Measurements from ENCODE around the gene EDC4.
A peak's percentile ranks its signal among the peaks of the same experiment; 100 is the strongest.
"Not testable (repeated sequence)": the region's sequence is repeated elsewhere in the genome, so short reads cannot be mapped to it uniquely, and the experiment has no call there.

Gene EDC4

DNA sequence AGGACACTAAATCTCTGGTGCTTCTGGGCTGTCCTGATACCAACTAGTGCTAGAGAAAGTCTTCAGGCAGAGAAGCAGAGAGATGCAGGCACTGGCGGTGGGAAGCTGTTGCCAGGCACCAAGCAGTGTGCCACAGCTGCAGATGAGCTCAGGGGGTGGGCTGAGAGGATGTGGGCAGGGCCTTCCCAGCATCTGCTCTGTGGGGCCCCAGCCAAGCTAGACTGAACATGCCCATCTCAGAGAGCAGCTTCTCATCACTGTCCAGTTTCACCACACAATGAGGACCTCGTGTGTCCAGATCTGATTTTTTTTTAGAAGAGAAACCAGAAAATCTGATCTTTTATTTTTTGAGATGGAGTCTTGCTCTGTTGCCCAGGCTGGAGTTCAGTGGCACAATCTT, 37.3 kb downstream of the EDC4 start:
- no peak overlapping the region for H3K23ac ChIP-seq (ENCODE audit: low read depth, low read length, poor library complexity)
- no peak overlapping the region for H2AK5ac ChIP-seq (ENCODE audit: low read depth, low read length)
- H3K9ac ChIP-seq (ENCODE audit: low read depth, low read length, poor library complexity): no peak overlapping the region
- no peak overlapping the region for H2AFZ ChIP-seq (ENCODE audit: low read length)
- peaks cover 0 to 7% of the 10 kb centered on the region in 2 donors for H3K4me1 ChIP-seq (ENCODE audit: control insufficient read depth in 2 of 2, insufficient read depth in 1 of 2, low read depth in 1 of 2, low read length in 2 of 2)
- H2BK5ac ChIP-seq (ENCODE audit: low read length): no peak overlapping the region
- H3K4me2 ChIP-seq (ENCODE audit: insufficient read depth, low read length, poor library complexity, severe bottlenecking): no peak overlapping the region
- peaks cover 15 to 43% of the 10 kb centered on the region in 2 donors for H3K36me3 ChIP-seq (replicated peaks in 1 of 2; ENCODE audit: control insufficient read depth in 2 of 2, insufficient read depth in 2 of 2, low read length in 2 of 2)
- no peak overlapping the region for H4K91ac ChIP-seq (ENCODE audit: low read depth, low read length, poor library complexity)
- no CpG with 5 or more reads among the region's 2 CpGs for WGBS, 2 donors (ENCODE audit: extremely low coverage in 2 of 2, insufficient read length in 2 of 2, insufficient replicate concordance in 1 of 2)
- H2BK120ac ChIP-seq (ENCODE audit: low read depth, low read length): no peak overlapping the region
- no peaks in the 10 kb centered on the region for H3K9me3 ChIP-seq (replicated peaks in 1 of 2; ENCODE audit: control insufficient read depth in 2 of 2, insufficient read depth in 1 of 2, low read depth in 1 of 2, low read length in 2 of 2)
- no peaks in the 10 kb centered on the region for H3K27me3 ChIP-seq (ENCODE audit: control insufficient read depth in 3 of 3, insufficient read depth in 3 of 3, low read depth in 1 of 3, low read length in 3 of 3)
- no peak overlapping the region for H4K8ac ChIP-seq (ENCODE audit: low read depth, low read length)
- no peak overlapping the region for H2BK15ac ChIP-seq (ENCODE audit: low read length)
- H3K4ac ChIP-seq (ENCODE audit: low read length): no peak overlapping the region
- H3K27ac ChIP-seq (replicated peaks; ENCODE audit: low read length): no peak overlapping the region
- H3K14ac ChIP-seq (ENCODE audit: low read length): no peak overlapping the region
- H3K79me1 ChIP-seq (ENCODE audit: low read depth, low read length): peaks cover 12% of the 10 kb centered on the region
- no peak overlapping the region for H2BK12ac ChIP-seq (ENCODE audit: low read length)
- no peak for DNase-seq (ENCODE audit: low spot score)
- H3K4me3 ChIP-seq (ENCODE audit: low read length in 2 of 2): no peak overlapping the region
- no peak overlapping the region for H3K18ac ChIP-seq (ENCODE audit: low read length)

DNA sequence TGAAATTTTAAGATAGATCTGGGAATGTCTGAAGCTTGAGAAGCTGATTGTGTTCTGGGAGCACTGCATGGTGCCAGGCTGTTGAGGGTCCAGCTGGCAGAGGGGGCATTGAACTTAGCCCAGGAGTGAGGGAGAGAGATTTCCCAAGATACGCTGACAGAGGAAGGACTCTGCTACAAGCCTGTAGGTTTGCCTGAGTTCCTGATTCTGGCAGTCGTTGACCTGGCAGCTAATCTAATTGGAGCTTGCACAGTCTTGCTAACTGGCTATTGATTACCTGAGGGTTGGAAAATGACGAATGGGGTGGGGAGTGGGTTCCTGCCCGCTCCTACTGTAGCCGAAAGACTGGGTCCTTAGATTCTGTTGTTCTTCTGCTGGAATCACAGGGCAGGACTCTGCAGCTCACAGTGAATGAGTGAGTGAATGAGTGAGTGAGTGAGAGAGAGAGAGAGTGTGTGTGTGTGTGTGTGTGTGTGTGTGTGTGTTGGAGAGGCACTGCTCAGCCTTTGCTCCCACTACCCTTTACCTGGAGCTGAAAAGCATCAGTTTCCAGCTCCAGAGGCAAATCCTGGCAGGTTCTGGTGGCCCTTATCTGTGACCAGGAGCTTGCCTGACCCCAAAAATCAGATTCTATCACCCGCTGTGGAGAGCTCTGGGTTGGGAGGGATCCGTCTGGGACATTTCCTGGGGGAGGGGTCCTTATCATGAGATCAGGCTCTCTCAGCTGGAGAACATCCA, 42.1 kb downstream of the EDC4 start:
- Histone ChIP-seq H3K4me2 (ENCODE audit: insufficient read depth, low read length, poor library complexity, severe bottlenecking) (no peak overlapping the region), H2BK5ac (ENCODE audit: low read length) (no peak overlapping the region), H2AK5ac (ENCODE audit: low read depth, low read length) (no peak overlapping the region), H3K18ac (ENCODE audit: low read length) (no peak overlapping the region), H2BK12ac (ENCODE audit: low read length) (peak overlapping the region; percentile 8), H3K79me1 (ENCODE audit: low read depth, low read length) (peaks cover 21% of the 10 kb centered on the region), H3K4ac (ENCODE audit: low read length) (no peak overlapping the region), H3K23ac (ENCODE audit: low read depth, low read length, poor library complexity) (no peak overlapping the region), H2BK15ac (ENCODE audit: low read length) (no peak overlapping the region), H3K14ac (ENCODE audit: low read length) (no peak overlapping the region), H4K91ac (ENCODE audit: low read depth, low read length, poor library complexity) (no peak overlapping the region), H3K9me3 (replicated peaks in 1 of 2; ENCODE audit: control insufficient read depth in 2 of 2, insufficient read depth in 1 of 2, low read depth in 1 of 2, low read length in 2 of 2) (no peaks in the 10 kb centered on the region), H4K8ac (ENCODE audit: low read depth, low read length) (no peak overlapping the region), H3K27me3 (ENCODE audit: control insufficient read depth in 3 of 3, insufficient read depth in 3 of 3, low read depth in 1 of 3, low read length in 3 of 3) (no peaks in the 10 kb centered on the region), H2AFZ (ENCODE audit: low read length) (no peak overlapping the region), H3K4me1 (ENCODE audit: control insufficient read depth in 2 of 2, insufficient read depth in 1 of 2, low read depth in 1 of 2, low read length in 2 of 2) (peaks cover 0 to 4% of the 10 kb centered on the region in 2 donors), H3K27ac (replicated peaks; ENCODE audit: low read length) (no peak overlapping the region), H2BK120ac (ENCODE audit: low read depth, low read length) (no peak overlapping the region), H3K9ac (ENCODE audit: low read depth, low read length, poor library complexity) (no peak overlapping the region), H3K36me3 (replicated peaks in 1 of 2; ENCODE audit: control insufficient read depth in 2 of 2, insufficient read depth in 2 of 2, low read length in 2 of 2) (peaks cover 15 to 57% of the 10 kb centered on the region in 2 donors), H3K4me3 (ENCODE audit: low read length in 2 of 2) (no peak overlapping the region)
- no peak for DNase-seq (ENCODE audit: low spot score)
- no CpG with 5 or more reads among the region's 7 CpGs for WGBS, 2 donors (ENCODE audit: extremely low coverage in 2 of 2, insufficient read length in 2 of 2, insufficient replicate concordance in 1 of 2)

DNA sequence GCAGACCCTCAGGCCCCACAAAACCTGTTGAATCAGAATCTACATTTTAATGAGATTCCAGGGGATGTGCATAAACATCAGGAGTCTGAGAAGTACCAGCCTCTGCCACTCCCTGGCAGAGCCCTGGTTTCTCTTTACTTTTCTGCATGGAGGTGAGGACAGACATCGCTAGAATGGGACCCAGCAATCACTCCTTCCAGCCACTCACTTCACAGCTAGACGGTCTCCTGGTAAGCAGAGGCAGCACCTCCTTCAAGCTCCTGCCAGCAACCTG, 42.6 kb downstream of the EDC4 start:
- not testable (repeated sequence) for H2BK15ac ChIP-seq (ENCODE audit: low read length); H2BK12ac ChIP-seq (ENCODE audit: low read length); H3K4ac ChIP-seq (ENCODE audit: low read length); H2AK5ac ChIP-seq (ENCODE audit: low read depth, low read length); H3K14ac ChIP-seq (ENCODE audit: low read length); H2BK5ac ChIP-seq (ENCODE audit: low read length); DNase-seq (ENCODE audit: low spot score); H4K8ac ChIP-seq (ENCODE audit: low read depth, low read length); H3K9ac ChIP-seq (ENCODE audit: low read depth, low read length, poor library complexity); H3K18ac ChIP-seq (ENCODE audit: low read length); H3K23ac ChIP-seq (ENCODE audit: low read depth, low read length, poor library complexity); H3K4me3 ChIP-seq (ENCODE audit: low read length in 2 of 2); H2AFZ ChIP-seq (ENCODE audit: low read length); H3K27me3 ChIP-seq (ENCODE audit: control insufficient read depth in 3 of 3, insufficient read depth in 3 of 3, low read depth in 1 of 3, low read length in 3 of 3); H4K91ac ChIP-seq (ENCODE audit: low read depth, low read length, poor library complexity); H3K4me2 ChIP-seq (ENCODE audit: insufficient read depth, low read length, poor library complexity, severe bottlenecking); H3K4me1 ChIP-seq (ENCODE audit: control insufficient read depth in 2 of 2, insufficient read depth in 1 of 2, low read depth in 1 of 2, low read length in 2 of 2); H3K9me3 ChIP-seq (replicated peaks in 1 of 2; ENCODE audit: control insufficient read depth in 2 of 2, insufficient read depth in 1 of 2, low read depth in 1 of 2, low read length in 2 of 2); H2BK120ac ChIP-seq (ENCODE audit: low read depth, low read length); H3K27ac ChIP-seq (replicated peaks; ENCODE audit: low read length)
- peaks cover 22% of the 10 kb centered on the region for H3K79me1 ChIP-seq (ENCODE audit: low read depth, low read length)
- H3K36me3 ChIP-seq (replicated peaks in 1 of 2; ENCODE audit: control insufficient read depth in 2 of 2, insufficient read depth in 2 of 2, low read length in 2 of 2): peaks cover 16 to 54% of the 10 kb centered on the region in 2 donors
- WGBS, 2 donors (ENCODE audit: extremely low coverage in 2 of 2, insufficient read length in 2 of 2, insufficient replicate concordance in 1 of 2): no CpG with 5 or more reads among the region's 2 CpGs

DNA sequence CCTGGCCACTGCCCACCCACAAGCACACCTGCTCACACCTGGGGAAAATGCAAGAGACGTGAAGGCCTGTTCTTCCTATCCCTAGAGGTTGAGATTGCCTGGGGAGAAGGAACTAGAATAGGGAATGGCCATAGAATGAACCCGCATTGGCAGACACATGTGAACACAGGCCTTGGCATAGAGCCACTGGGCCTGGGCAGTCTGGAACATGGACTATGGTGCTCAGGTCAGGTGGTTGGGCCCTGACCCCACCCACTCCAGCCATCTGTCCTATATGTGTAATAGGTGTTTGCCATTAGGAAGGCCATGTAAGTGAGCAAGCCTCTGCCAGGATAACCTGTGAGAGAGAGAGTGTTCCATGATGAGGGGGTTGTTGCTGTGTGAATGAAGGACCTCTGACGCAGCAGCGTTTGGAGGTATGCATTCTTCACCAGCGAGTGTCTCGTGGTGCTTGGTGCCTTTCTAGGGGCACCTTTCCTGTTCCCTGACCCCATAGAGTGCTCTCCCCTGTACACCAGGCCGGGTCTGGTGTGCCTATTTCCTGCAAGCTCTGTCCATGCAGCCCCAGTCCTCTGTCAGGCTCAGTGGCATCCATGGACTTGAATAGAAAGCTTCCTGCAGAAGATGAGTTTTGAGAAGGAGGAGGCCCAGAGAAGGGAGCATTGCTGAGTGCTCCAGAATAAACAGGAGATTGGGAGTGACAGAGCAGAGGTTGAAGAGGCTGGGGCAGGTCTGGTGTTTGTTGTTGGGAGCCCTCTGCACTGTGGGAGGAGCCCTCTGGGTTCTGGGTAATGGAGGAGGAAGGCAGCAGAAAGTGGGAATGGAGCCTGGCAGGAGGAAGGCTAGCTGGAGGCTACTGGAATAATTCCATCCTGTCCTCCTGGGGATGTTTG, 43.2 kb downstream of the EDC4 start:
- Histone ChIP-seq H2BK5ac (ENCODE audit: low read length) (no peak overlapping the region), H3K14ac (ENCODE audit: low read length) (no peak overlapping the region), H3K27me3 (ENCODE audit: control insufficient read depth in 3 of 3, insufficient read depth in 3 of 3, low read depth in 1 of 3, low read length in 3 of 3) (no peaks in the 10 kb centered on the region), H2BK12ac (ENCODE audit: low read length) (no peak overlapping the region), H3K9me3 (replicated peaks in 1 of 2; ENCODE audit: control insufficient read depth in 2 of 2, insufficient read depth in 1 of 2, low read depth in 1 of 2, low read length in 2 of 2) (no peaks in the 10 kb centered on the region), H4K91ac (ENCODE audit: low read depth, low read length, poor library complexity) (no peak overlapping the region), H3K23ac (ENCODE audit: low read depth, low read length, poor library complexity) (no peak overlapping the region), H3K4me1 (ENCODE audit: control insufficient read depth in 2 of 2, insufficient read depth in 1 of 2, low read depth in 1 of 2, low read length in 2 of 2) (peaks cover 0 to 2% of the 10 kb centered on the region in 2 donors), H3K36me3 (replicated peaks in 1 of 2; ENCODE audit: control insufficient read depth in 2 of 2, insufficient read depth in 2 of 2, low read length in 2 of 2) (peaks cover 16 to 51% of the 10 kb centered on the region in 2 donors), H2BK15ac (ENCODE audit: low read length) (no peak overlapping the region), H3K4me3 (ENCODE audit: low read length in 2 of 2) (no peak overlapping the region), H2AK5ac (ENCODE audit: low read depth, low read length) (no peak overlapping the region), H3K79me1 (ENCODE audit: low read depth, low read length) (peaks cover 25% of the 10 kb centered on the region), H3K4ac (ENCODE audit: low read length) (no peak overlapping the region), H4K8ac (ENCODE audit: low read depth, low read length) (no peak overlapping the region), H3K9ac (ENCODE audit: low read depth, low read length, poor library complexity) (peak overlapping the region; percentile 12), H3K27ac (replicated peaks; ENCODE audit: low read length) (no peak overlapping the region), H3K18ac (ENCODE audit: low read length) (no peak overlapping the region), H3K4me2 (ENCODE audit: insufficient read depth, low read length, poor library complexity, severe bottlenecking) (no peak overlapping the region), H2AFZ (ENCODE audit: low read length) (no peak overlapping the region), H2BK120ac (ENCODE audit: low read depth, low read length) (no peak overlapping the region)
- WGBS, 2 donors (ENCODE audit: extremely low coverage in 2 of 2, insufficient read length in 2 of 2, insufficient replicate concordance in 1 of 2): no CpG with 5 or more reads among the region's 7 CpGs
- no peak for DNase-seq (ENCODE audit: low spot score)
